AML-193 (cell line): ENCODE data around the gene CCL20.
"Not testable (repeated sequence)": the region's sequence is repeated elsewhere in the genome, so short reads cannot be mapped to it uniquely, and the experiment has no call there.

Experiments used
- DNase-seq, 2 experiments: peaks; one replicate each; lab custom pipeline; 2025; lab: John Stamatoyannopoulos, UW

The CCL20 gene

GRCh38 chr2:227834423-227834822 lies 20.8 kb downstream of the CCL20 start:
- no peak for DNase-seq

DNA sequence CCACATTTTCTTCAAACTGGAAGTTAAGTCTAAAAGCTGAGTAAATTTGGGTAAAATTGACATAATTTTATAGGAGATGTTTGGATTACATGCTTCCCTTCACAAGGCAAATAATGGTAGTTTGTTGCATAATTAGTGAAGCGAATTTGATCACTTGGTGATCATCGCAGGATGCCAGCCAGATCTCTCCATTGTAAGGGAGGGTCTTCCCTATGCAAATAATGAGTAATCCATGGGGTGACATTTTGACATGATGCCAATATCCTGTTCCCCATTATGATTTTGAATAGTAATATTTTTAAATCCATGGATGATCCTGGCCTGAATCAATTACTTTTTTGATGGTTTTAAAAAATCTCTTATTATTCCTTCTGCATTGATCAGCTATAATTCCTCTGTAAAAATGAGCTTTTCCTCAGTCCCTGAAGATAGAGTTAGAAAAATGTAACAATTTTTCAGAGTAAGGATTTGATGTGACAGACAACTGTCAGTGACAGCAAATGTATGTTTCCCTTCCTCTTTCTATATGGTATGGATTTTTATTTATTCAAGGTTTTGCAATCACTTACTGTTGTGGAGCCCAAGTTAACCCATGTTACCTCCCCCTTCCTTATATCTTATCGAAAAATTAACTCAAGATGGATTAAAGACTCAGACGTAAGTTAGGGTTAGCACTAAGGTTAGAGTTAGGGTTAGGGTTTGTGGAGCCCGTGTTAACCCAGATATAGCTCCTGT lies 21.4 kb downstream of the CCL20 start:
- no peak for DNase-seq

DNA sequence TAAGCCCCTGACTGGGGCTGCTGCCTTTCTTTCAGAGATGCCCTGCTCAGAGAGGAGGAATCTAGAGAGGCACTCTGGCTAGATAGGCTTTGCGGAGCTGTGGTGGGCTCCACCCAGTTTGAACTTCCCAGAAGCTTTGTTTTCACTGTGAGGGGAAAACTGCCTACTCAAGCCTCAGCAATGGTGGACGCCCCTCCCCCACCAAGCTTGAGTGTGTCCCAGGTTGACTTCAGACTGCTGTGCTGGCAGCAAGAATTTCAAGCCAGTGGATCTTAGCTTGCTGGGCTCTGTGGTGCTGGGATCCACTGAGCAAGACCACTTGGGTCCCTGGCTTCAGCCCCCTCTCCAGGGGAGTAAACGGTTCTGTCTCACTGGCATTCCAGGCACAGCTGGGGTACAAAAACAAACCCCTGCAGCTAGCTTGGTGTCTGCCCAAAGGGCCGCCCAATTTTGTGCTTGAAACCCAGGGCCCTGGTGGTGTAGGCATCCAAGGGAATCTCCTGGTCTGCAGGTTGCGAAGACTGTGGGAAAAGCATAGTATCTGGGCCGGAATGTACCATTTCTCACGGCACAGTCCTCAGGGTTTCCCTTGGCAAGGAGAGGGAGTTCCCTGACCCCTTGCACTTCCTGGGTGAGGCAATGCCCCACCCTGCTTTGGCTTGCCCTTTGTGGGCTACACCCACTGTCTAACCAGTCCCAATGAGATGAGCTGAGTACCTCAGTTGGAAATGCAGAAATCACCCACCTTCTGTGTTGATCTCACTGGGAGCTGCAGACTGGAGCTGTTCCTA lies 25.9 kb downstream of the CCL20 start:
- DNase-seq = not testable (repeated sequence)

DNA sequence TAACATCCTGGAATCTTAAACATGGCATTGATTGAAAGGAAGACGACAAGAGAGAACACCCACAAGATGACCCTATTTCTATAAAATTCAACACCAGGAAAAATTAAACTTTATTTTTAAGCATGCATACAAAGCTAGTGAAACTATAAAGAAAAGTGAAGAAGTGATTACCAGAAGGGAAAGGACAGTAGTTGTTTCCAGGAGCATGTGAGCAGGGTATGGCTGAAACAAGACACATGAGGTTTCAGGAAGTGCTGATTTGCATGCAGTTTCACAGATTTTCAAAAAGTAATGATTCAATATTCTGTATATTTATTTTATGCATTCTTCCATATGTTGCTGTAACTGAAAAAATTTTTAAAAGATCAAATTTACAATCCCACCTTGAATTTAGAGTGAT lies 33.2 kb downstream of the CCL20 start:
- DNase-seq = no peak

DNA sequence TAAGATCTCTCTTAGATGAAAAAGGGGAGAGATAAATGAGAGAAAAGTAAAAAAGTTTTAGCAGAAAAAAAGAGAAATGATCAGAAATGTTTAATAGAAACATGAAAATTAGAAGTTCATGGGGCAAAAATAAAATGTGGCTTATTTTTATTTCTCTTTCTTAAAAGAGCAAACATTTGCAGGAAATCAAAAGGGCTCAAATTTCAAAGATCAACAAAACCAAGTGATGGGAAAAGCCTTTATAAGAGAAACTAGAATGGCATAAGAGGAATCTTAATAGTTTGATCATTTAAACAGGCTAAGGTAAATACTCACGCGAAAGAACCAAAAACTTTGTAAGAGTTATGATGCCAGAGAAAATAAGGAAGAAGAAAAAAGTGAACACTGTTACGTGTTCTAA lies 34.5 kb downstream of the CCL20 start:
- DNase-seq = no peak

- DNase-seq = no peak
Observed at GRCh38 chr2:227848586-227848985, 34.9 kb downstream of the CCL20 start.

DNA sequence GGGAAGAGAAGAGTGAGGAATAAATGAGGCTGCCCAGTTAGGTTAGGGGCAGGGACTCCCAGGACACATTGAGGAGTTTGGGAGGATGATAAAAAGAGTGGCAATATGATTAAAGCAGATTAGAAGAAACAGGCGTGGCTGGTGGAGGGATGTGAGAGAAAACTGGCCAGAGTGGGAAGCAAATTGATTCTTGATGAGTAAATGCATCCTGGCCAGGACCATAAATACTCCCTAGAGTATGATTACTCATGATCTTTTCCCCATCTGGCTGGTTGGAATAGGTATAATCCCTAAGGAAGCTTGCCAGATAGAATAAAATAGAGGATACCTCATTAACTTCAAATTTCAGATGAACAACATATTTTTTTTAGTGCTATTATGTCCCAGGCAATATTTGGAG lies 36.3 kb downstream of the CCL20 start:
- no peak for DNase-seq

- DNase-seq = no peak
Observed at GRCh38 chr2:227853204-227853629, 39.6 kb downstream of the CCL20 start.

DNA sequence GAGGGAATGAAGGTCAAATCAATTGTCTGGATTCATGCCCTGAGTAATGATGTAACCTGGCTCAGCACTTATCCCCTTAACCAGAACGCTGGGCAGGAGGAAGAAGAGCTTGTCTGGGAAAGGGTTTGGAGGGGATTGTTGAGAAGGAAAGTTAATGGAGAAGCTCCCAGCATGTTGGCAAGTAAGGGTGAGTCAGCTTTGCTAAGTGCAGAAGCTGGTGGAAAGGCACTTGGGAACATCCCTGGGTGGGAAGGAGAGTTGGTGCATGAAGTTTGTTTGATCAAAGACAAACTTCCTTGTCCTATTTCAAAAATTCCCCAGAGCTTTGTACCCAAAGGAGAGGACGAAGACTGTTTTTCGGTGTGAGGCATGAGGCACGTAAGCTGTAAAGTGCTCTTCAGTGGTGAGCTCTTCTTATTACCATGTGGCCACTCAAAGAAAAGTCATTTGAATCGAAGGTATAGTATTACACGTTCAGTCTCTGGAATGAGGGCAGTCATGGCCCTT lies 40.2 kb downstream of the CCL20 start:
- DNase-seq = no peak

- no peak for DNase-seq
Observed at GRCh38 chr2:227855440-227855839, 41.8 kb downstream of the CCL20 start.

DNA sequence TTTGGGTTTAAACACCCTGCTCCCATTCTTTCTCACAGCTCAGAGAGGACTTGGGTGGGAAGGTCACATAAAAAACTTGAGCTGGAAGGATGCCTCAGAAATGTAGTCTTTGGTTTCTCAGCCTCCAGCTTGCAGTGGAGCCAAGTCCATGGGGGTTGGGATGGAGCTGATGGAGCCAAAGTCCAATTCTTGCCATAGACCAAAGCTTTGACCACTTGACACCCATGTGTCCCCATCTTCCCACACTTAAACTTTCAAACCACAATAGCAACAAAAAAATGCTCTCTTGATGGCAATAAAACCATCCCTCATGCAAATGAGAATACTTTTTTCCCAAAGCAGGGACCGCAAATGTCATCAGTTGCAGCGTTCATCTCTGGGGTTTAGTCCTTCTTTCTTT lies 43.1 kb downstream of the CCL20 start:
- DNase-seq = no peak

DNA sequence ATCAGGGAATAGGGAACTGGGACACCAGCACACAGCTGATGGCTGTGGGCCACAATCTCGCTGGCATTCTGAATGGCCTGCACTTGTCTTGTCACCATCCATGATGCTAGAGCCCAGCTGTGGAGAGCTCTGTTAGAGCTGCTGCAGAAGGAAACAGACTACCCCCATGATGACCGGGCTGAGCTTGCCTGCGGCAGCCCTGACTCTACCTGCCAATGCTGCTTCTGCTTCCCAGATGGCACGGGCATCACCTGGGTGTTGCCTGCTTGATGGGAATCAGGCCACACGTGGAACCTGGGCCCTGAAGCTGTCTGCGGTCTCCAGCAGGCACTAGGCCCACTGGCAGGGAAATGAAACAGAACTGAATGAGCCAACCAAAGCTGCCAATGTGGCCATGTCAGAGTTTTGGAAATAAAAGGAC lies 46.6 kb downstream of the CCL20 start:
- no peak for DNase-seq

DNA sequence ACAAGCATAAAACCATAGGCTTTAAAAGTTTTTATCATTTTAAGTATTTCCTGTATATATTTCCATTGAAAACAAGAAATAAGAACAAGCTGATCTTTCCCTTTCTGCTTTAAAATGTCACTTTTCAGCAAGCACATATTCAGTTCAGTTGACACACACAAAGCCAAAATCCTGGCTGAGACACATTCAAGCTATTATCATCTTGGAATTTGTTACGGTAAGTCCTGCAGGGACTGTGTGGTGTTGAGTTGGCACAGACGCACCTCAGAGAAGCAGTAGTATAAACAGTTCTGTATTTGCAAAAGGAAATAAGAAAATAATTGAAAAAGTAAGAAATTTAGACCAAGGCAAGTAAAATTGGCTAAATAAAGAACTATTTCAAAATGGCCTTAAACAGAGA lies 47.4 kb downstream of the CCL20 start:
- DNase-seq = no peak

GRCh38 chr2:227862227-227862740 lies 48.6 kb downstream of the CCL20 start:
- DNase-seq = peak; percentile 9 to 41

- no peak for DNase-seq
Observed at GRCh38 chr2:227862741-227863588, 49.3 kb downstream of the CCL20 start.

DNA sequence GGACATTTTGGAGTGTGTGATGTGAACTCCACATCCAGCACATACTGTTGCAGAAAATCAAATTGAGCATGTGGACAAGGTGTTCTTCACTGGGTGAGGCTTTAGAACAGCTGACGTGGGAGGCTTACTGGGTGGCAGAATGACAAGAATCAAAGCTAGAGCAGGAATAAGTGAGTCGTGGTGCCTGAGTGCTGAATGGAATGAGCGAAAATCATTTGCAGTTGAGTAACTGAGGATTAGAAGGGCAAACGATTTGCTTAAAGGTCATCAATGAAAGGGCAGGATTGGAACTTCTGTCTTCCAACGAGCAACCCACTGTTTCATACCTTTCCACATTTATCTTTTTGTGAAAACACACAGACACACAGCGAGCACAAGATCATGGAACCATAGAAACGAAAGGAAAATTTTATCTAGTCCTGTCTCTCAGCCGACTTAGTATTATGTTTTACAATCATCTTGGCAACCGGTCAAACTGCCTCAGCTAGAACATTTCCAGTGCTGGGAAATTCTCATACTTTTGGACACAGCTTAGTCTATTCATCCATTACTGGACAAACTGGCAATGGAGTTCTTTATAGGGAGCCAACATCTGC lies 50.6 kb downstream of the CCL20 start:
- DNase-seq = no peak

DNA sequence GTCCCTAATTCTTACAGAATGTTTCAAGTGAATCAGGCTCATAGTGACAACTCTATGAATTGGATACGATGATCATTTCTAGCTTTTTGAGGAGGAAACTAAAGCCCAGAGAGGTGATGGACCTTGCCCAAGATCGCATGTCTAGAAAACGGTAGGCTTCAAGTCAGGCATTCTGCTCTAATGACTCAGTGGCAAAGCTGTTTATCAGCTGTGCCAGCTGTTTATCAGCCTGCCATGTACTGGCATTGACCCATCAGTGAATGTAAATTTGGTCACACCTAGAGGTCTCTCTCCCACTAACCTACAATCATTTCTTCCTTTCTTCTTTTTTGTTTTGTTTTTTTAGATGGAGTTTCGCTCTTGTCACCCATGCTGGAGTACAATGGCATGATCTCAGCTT lies 51.6 kb downstream of the CCL20 start:
- no peak for DNase-seq
